GM19023 (cell line): Measurements from ENCODE around the gene IKZF5.
A peak's percentile ranks its signal among the peaks of the same experiment; 100 is the strongest.

Experiments used
- ATAC-seq: cut with Tn5 transposase; IDR thresholded peaks from one replicate; pipeline ENCODE4 v1.9.1; 2021; ENCODE audit warnings: mild to moderate bottlenecking, moderate library complexity; ENCODE audit not compliant: unreplicated experiment

The IKZF5 gene

DNA sequence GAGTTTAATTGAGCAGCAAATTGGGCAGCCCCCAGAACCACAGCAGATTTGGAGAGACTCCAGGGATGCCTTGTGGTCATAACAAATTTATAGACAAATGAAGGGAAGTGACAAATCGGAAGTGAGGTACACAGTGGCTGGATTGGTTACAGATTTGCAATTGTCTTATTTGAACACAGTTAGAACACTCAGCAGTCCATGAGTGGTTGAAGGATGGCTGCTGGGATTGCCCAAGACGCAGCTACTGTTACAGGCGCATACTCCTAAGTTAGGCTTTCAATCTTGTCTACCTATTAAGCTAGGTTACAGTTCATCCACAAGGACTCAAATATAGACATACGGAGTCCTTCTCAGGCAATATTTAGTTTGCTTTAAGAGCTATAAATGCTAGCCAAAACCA, 7.6 kb upstream of the IKZF5 start:
- ATAC-seq, result no peak

DNA sequence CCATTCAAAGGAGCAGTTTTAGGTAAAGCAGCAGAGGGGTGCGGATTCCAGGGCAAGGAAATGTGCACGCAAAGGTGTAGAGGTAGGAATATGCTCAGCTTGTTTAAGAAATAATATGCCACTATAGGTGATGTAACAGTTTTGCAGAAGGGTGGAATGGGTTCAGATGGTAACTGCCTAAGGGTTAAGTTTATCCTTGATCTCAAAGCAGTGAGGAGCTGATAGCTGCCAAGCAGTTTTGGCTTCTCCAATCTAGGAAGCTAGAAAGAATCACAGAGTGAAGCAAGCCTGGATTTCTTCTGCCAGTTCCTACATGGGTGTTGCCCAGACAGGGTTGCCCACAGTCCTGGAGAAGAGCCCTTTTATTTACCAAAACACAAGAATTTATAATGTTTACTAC, 6.2 kb upstream of the IKZF5 start:
- ATAC-seq, result no peak

DNA sequence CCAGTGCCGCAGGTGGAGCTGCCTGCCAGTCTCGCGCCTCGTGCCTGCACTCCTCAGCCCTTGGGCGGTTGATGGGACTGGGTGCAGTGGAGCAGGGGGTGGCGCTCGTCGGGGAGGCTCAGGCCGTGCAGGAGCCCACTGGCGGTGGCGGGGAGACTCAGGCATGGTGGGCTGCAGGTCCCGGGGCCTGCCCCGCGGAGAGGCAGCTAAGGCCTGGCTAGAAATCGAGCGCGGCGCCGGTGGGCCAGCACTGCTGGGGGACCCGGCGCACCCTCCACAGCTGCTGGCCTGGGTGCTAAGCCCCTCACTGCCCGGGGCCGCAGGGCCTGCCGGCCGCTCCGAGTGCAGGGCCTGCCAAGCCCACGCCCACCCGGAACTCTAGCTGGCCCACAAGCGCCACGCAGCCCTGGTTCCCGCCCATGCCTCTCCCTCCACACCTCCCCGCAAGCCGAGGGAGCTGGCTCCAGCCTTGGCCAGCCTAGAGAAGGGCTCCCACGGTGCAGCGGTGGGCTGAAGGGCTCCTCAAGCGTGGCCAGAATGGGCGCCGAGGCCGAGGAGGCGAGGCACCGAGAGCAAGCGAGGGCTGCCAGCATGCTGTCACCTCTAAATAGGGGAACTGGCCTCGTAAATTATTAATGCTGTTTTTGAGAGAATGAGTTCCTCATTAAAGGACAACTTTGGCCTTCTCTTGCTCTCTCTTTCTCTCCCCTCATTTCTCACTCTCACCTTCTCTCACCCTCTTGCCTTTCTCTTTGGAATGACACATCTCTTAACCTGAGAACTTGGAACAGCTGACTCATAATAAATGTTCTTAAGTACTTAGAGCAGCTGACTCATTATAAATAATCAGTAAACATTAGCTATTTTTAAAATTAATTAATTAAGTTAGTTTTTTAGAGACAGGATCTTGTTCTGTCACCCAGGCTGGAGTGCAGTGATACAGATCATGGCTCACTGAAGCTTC, 5.1 kb upstream of the IKZF5 start:
- no peak for ATAC-seq

DNA sequence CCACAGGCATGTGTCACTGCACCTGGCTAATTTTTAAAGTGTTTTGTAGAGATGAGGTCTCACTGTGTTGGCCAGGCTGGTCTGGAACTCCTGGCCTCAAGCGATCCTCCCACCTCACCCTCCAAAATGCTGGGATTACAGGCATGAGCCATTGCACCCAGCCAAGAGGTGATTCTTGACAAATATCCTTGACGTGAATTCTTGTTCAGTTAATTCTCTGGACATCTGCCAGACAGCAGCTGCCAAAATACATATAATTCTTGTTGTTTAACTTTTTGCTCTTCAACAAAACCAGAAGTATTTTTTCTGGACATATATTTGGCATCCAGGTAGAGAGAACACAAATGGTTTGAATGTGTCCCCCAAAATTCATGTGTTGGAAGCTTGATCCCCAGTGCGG, 3.4 kb upstream of the IKZF5 start:
- ATAC-seq, result no peak

DNA sequence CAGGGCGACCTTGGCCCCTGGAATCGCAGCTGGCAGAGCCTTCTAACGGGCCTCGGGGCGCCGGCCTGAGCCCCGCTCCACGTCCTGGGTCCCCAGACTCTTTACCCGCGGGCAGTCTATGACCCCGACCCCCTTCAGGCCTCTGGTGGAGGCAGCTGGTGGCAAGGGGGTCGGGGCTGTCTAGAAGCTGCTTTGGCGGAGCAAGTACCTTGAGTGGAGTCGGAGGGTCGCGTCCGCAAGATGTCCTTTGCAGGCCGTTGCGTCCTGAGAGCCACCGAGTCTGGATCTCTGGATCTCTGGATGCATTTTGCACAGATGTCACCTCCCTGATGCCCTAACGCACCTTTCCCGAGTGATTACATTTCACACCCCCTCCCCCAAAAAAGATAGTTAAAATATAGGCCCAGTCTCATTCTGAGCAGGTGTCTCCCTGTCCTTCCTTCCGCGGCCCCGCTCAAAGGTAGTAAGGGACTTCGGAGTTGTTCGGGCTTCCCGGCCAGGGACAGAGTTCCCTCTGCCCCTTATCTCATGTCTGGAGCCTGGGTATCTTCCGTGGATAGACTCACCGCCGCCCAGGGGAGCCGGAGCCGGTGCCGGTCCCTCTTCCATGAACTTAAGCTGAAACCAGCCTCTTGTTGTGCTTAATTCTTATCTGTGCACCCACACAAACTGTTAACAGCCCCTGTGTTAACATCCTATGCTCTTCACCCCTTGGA, 668 bp upstream of the IKZF5 start:
- peak; percentile 30 for ATAC-seq

DNA sequence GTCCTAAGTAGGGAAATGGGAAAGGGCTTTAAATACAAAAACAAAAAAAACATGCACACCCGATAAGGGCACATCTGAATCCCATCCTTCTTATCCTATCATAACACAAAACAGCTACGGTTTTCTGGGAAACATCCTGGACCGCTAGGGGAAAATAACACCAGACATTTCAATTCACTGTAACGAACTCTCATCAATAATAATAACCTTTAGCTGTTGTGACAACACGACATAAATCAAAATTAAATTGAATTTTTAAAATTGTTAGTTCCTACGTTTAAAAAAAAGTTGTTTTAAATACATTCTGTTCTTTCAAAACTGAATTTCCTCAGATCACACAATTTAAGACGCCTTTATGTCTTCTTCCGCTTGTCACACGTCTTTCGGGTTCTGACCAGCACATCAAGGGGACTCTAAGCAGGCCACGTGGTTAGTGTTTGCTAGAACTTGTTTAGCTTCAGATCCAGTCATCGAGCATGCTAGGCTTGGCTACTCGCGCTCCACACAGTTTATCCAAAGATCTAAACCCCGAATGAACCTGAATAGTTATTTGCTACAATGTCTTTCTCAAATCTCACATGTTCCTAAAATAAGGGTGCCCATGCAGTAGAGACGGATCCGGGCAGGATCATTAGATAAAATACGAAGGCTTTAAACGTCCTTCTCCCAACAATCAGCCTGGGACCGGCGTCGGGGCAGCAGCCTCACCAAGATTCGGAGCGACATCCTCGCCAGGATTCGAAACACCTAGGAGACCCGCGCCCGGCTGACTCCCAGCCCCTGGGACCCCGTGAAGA, 839 bp downstream of the IKZF5 start:
- ATAC-seq, result peak; percentile 36

DNA sequence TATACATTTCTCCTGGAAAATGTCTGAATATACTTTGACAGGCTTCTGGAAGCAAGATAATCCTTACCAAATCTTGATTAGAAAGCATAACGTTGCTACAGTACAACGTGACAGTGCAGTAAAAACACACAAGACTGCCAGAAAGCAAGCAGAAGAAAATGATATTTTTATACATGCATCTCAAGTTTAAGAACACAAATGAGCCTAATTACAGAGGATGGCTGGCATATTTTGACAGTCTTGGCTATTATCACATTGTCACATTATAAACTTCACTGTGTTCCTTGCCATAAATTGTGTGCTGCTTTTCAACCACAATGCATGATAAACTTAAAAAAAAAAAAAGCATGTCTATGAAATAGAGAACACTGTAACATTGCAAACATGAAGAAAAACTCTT, 4.3 kb downstream of the IKZF5 start:
- no peak for ATAC-seq

DNA sequence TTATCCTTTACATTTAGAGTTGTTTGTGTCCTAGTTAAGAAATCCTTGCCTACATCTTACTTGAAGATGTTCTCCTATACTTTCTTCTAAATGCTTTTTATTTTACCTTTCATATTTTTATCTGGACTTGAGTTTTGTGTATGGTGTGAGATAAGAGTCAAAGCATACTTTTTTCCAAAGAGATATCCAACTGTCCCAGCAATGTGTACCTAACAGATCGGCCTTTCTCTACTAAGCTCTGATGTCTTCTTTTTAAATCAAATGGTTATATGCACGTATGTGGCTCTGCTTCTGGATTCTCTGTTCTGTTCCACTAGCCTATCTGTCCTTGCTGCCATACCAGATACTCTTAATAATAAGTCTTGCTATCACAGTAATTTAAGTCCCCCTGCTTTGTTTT, 7.2 kb downstream of the IKZF5 start:
- ATAC-seq, result no peak

DNA sequence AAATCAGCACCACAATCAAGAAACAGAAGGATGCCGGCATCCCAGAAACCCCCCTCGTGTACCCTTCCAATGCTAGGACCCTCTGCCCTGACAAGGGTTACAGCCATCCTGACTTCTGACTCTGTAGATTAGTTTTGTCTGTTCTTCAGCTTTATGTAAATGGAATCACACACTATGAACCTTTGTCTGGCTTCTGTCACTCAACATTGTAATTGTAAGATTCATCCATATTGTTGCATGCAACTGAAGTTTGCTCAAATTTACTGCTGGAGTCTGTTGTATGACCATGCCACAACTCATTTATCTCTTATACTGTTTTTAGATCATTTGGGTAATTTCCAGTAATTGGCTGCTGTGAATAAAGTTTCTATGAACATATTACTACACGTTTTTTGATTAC, 8.4 kb downstream of the IKZF5 start:
- no peak for ATAC-seq

DNA sequence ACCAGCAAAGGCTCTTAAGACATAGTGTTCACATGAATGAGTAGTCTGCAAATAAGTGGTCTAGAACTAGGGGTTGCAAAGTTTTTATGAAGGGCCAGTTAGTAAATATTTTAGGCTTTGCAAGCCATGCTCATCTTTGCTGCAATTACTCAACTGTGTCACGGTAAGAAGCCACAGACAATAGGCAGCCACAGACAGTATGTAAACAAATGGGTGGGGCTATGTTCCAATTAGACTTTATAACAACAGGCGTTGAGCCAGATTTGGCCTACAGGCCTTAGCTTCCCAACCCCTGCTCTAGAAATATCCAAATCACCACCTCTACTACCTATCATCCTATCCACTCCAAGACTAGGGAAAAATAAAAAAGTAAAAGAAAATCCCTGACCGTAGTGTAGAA, 9.2 kb downstream of the IKZF5 start:
- no peak for ATAC-seq

DNA sequence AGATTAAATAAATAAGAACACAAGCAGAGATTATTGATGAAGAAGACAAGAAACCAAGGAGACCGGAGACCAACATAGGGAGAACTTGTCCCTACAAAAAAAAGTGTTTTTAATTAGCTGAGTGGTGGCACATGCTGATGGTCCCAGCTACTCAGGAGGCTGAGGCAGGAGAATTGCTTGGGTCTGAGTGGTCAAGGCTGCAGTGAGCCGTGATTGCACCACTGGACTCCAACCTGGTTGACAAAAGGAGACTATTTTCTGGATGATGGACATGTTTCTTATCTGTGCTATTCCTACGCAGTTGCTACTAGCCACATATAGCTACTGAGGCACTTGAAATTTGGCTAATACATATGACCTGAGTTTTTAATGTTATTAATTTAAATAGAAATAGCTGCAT, 9.7 kb downstream of the IKZF5 start:
- no peak for ATAC-seq

DNA sequence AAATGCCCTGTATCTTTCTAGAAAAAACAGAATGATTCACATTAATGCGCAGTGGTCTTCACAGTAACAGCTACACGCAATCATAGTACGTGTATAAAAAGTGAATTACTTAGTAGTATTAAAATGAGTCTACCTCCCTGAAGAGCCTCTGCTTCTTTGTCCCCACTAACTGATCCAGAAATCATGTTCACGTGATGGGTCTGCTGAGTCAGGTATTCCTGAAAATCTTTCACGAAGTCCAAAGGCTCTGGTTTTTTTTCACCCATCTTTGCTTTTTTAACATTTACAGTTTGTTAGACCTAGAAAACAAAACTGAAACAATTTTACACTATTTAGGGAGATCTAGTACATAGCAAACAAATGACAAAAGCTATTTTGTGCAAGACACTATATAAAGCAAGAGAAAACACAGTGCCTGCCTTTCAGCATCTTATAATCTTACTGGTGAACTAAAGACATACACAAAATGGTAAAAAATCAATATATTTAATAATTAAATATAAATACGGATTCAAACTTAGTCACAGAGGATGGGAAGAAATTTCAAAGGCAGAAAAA, 10.2 kb downstream of the IKZF5 start:
- no peak for ATAC-seq

DNA sequence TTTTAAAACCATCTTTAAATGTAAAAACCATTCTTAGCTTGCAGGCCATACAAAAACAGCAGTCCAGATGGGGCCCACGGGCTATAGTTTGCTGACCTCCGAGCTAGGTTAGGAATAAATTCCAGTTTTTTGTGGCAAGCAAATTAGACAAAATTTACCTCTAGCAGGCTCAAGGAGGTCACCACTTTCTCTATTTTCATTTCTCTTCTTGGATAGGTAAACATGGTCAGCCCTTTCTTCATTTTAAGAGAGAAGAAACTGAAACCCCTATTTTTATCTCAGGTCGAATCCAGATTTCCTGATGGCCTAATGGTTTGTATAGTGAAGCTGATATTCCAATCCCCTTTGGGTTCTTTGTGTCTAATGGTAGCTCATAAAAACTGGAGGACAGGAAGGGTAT, 10.7 kb downstream of the IKZF5 start:
- ATAC-seq, result no peak

DNA sequence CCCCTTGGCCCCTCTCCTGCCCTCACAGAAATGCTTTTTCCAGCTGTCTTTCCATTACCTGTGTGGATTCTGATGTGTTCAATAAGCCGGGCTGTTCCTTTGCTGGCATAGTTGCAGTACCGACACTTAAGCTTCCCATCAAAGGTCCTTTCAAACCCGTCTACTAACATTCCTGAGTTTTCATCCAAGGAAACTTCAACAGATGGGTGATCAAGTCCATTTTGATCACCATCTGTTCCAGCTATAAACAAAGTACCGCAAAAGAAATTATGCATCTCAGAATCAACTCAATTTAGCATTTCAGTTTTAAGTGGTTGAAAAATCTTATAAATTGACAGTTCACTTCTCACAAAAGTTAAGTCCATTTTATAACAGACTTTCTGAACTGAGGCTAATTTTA, 12.7 kb downstream of the IKZF5 start:
- ATAC-seq, result no peak

DNA sequence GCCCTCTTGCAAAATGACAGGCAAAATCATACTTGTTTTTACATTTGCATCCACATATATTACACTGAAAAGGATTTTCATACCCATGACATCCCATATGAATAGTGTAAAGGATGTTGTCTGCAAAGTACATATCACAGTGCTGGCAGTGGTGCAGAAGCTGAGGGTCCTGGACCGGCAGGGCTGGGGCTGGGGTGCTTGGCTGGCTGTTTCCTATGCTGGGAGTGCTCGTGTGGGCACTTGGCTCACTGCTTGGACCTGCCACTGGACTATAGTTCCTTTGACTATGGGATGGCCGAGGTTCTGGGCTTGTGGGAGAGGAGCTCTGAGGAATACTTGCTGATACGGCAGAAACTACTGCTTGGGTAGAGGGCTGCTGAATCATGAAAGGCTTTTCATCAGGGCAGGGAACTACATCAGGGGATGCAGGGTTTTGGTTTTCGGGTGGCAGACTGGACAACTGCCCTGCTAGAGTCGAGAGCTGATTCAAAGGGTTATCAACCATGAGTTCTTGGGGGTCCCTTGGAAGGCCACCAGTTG, 14.7 kb downstream of the IKZF5 start:
- no peak for ATAC-seq

DNA sequence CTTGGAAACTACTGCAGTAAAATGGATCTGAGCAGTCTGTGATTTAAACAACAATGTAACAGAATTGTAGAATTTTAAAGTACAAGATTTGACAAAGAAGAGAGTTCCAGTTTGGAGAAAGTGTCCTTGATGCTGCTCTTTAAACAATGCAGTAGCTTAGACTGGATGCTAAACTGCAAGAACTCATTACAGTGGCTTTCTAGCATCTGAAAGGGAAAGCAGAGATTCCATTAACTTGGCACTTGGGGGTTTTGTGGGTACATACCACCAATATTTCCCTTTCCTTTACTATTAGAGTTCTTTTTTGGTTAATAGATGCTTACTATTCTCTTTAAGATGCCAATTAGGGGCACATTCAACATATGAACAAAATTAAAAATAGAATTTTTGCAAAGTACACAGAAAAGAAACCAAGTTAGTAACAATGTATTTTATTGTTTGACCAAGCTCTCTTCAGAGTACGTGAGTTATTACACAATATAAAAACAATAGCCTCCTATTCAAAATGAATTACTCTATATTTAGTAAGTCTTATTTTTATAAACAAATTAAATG, 16.5 kb downstream of the IKZF5 start:
- no peak for ATAC-seq

DNA sequence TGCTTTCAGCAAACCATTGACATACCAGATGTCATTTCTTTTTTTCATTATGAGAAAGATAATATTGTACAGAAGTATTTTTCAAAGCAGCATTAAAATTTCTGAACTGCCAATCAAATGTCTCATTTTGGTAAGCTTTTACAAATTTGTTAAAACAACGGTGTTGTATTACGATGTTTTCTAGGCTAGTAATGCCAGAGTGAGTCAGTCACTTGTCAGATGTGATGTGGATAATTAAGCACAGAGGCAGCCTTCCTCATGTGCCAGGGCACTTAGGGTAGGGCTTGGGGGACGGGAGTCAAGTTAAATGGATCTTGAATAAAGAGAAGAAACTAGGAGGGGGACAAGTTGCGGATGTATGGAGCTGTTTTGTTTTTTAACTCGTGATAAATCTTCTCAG, 18.3 kb downstream of the IKZF5 start:
- ATAC-seq, result no peak

DNA sequence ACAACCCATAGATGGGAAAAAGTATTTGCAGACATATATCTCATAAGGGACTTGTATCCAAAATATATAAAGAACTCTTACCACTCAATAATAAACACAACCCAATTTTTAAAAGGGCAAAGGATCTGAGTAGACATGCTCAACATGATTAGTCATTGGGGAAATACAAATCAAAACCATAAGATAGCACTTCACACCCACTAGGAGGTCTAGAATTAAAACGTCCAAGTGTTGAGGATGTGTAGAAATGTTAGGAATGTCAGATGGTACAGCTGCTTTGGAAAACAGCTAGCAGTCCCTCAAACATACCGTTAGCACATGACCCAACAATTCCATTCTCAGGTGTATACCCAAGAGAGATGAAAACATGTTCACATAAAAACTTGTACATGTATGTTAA, 20.1 kb downstream of the IKZF5 start:
- no peak for ATAC-seq

DNA sequence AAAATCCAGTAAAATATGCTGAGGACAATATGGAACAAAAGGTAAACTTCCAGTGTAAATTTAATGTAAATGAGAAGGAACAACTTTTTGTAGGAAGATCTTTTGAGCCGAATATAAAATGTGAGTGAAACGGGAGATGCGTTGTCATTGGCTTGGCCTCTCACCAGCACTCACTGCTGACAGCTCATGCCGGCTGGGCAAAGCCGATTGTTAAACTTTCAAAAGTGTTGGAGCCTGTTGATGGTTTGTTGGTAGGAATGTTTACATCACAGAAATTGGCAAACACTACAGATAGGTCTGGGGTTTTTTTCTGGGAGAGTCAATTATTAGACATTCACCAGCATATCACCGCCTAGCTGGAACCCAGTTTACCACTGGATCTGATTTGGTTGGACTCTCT, 22.3 kb downstream of the IKZF5 start:
- no peak for ATAC-seq

DNA sequence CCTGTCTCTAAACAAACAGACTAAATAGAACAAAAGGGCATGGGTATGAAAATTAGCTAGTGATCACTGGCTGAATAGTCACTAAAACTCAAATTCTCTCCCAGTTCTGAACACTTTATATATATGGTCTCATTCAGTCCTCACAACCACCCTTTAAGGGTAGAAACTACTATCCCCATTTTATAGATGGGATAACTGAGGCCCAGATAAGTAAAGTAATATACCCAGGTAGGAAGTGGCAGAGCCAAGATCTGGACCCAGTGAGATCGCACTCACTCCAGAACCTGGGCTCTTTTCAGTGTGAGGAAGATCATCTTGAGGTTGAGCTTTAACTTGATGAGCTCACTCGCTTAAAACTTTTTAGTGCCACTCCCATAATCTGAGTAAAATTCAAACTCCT, 23.9 kb downstream of the IKZF5 start:
- ATAC-seq, result no peak

DNA sequence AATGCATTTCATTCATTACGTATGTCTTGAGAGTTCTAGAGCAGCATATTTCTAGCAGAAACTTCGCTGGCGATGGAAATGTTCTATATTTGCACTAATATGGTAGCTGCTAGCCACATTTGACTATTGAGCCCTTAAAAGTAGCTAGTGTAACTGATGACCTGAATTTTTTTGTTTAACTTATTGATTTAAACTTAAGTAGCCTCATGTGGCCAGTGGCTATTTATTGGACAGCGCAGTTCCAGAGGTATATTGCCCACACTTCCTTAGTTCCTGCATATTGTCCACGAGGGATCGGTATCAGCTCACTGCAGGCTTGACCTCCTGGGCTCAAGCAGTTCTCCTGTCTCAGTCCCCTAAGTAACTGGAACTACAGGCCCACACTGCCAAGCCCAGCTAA, 24.7 kb downstream of the IKZF5 start:
- ATAC-seq, result no peak
